Neuronal stem cell (in vitro differentiated cells): ENCODE measurements around the gene MAP10.

Source experiments
- DNase-seq: peaks from one replicate; pipeline ENCODE4 v3.0.0-alpha.2; 2013; ENCODE audit warnings: low spot score
- H2AFZ ChIP-seq: one replicate; pipeline ENCODE4 v1.6.1; 2013; ENCODE audit warnings: mild to moderate bottlenecking, low read length, inconsistent platforms
- H2AK5ac ChIP-seq: 2 replicates; pipeline ENCODE4 v1.6.1; 2013; ENCODE audit warnings: low read depth, mild to moderate bottlenecking, inconsistent platforms, low read length, moderate library complexity, mixed read lengths
- H2BK120ac ChIP-seq: 2 replicates; pipeline ENCODE4 v1.6.1; 2013; ENCODE audit warnings: low read depth, mild to moderate bottlenecking, inconsistent platforms, low read length, moderate library complexity, mixed read lengths
- H2BK12ac ChIP-seq: one replicate; pipeline ENCODE4 v1.6.1; 2013; ENCODE audit warnings: low read length, inconsistent platforms
- H2BK15ac ChIP-seq: 2 replicates; pipeline ENCODE4 v1.6.1; 2013; ENCODE audit warnings: mild to moderate bottlenecking, low read length, inconsistent platforms, mixed read lengths
- H2BK5ac ChIP-seq: one replicate; pipeline ENCODE4 v1.6.1; 2013; ENCODE audit warnings: inconsistent platforms, mild to moderate bottlenecking, low read length, moderate library complexity
- H3K14ac ChIP-seq: one replicate; pipeline ENCODE4 v1.6.1; 2013; ENCODE audit warnings: low read length, inconsistent platforms
- H3K18ac ChIP-seq: 2 replicates; pipeline ENCODE4 v1.6.1; 2013; ENCODE audit warnings: low read length, inconsistent platforms
- H3K23ac ChIP-seq: 2 replicates; pipeline ENCODE4 v1.6.1; 2013; ENCODE audit warnings: low read depth, mild to moderate bottlenecking, mixed read lengths, low read length, inconsistent platforms; ENCODE audit not compliant: poor library complexity
- H3K27ac ChIP-seq: replicated peaks from 3 replicates; pipeline ENCODE4 v1.5.1; 2013; ENCODE audit warnings: low read length, inconsistent platforms
- H3K27me3 ChIP-seq, 3 experiments: 2 replicates each; pipeline ENCODE4 v1.6.1; 2013; ENCODE audit warnings: low read length in 3 of 3, mild to moderate bottlenecking in 2 of 3, inconsistent platforms in 1 of 3, low read depth in 1 of 3, mixed read lengths in 1 of 3, moderate library complexity in 1 of 3; ENCODE audit not compliant: control insufficient read depth in 3 of 3, insufficient read depth in 3 of 3
- H3K36me3 ChIP-seq, 2 donors: replicated peaks in 1 of 2; 2 replicates each; pipeline ENCODE4 v1.6.1; 2013; ENCODE audit warnings: low read length in 2 of 2; ENCODE audit not compliant: control insufficient read depth in 2 of 2, insufficient read depth in 2 of 2
- H3K4ac ChIP-seq: 2 replicates; pipeline ENCODE4 v1.6.1; 2013; ENCODE audit warnings: inconsistent platforms, mild to moderate bottlenecking, low read length, moderate library complexity
- H3K4me1 ChIP-seq, 2 donors: 1 replicate in 1 of 2; 2 replicates in 1 of 2; pipeline ENCODE4 v1.6.1; 2013; ENCODE audit warnings: low read length in 2 of 2, low read depth in 1 of 2; ENCODE audit not compliant: control insufficient read depth in 2 of 2, insufficient read depth in 1 of 2
- H3K4me2 ChIP-seq: one replicate; pipeline ENCODE4 v1.6.1; 2013; ENCODE audit warnings: mild to moderate bottlenecking, low read length, inconsistent platforms; ENCODE audit not compliant: insufficient read depth, poor library complexity, severe bottlenecking
- H3K4me3 ChIP-seq, 2 donors: 2 replicates each; pipeline ENCODE4 v1.5.1; 2013; ENCODE audit warnings: low read length in 2 of 2, mild to moderate bottlenecking in 2 of 2, inconsistent platforms in 1 of 2, moderate library complexity in 1 of 2
- H3K79me1 ChIP-seq: one replicate; pipeline ENCODE4 v1.6.1; 2013; ENCODE audit warnings: low read depth, mild to moderate bottlenecking, inconsistent platforms, low read length, moderate library complexity
- H3K9ac ChIP-seq: one replicate; pipeline ENCODE4 v1.6.1; 2013; ENCODE audit warnings: mild to moderate bottlenecking, low read depth, low read length, inconsistent platforms; ENCODE audit not compliant: poor library complexity
- H3K9me3 ChIP-seq, 2 donors: replicated peaks in 1 of 2; 2 replicates each; pipeline versions ENCODE3 to v1.6.1; 2013; ENCODE audit warnings: low read length in 2 of 2, mild to moderate bottlenecking in 2 of 2, inconsistent platforms in 1 of 2, low read depth in 1 of 2, mixed read lengths in 1 of 2, moderate library complexity in 1 of 2; ENCODE audit not compliant: control insufficient read depth in 2 of 2, insufficient read depth in 1 of 2
- H4K8ac ChIP-seq: one replicate; pipeline ENCODE4 v1.6.1; 2013; ENCODE audit warnings: low read depth, mild to moderate bottlenecking, inconsistent platforms, low read length, moderate library complexity
- H4K91ac ChIP-seq: one replicate; pipeline ENCODE4 v1.6.1; 2013; ENCODE audit warnings: low read length, low read depth, mild to moderate bottlenecking, inconsistent platforms; ENCODE audit not compliant: poor library complexity
- WGBS, 2 donors: extraction: QIAGEN DNeasy Blood & Tissue Kit; methylation state at CpG; one replicate each; pipeline ENCODE4 v1.1.7; 2013; ENCODE audit warnings: missing lambda C conversion rate in 2 of 2, mixed read lengths in 1 of 2; ENCODE audit not compliant: insufficient read length in 2 of 2, insufficient replicate concordance in 1 of 2; ENCODE audit errors: extremely low coverage in 2 of 2; 5-methylcytosine and 5-hydroxymethylcytosine counted together

The MAP10 gene

DNA sequence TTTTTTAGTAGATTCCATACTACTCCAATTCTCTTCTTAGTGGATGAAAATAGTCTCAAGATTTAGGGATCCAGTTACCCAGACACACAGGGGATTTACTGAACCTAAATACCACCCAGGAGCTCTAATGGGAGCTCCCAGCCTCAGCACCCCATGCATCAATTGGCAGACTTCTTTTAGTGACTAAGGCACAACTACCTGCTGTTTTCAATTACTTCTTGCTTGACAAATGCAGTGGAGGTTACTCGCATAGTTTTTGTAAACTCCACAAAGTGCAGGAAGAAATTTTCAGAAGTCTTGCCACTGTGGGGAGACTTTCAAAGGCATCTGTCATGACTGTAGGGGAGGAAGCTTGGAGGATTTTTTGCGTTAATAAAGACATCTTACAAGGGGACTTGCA, 35.5 kb upstream of the MAP10 start:
- Histone ChIP-seq H3K18ac (no peak overlapping the region), H3K4ac (no peak overlapping the region), H2AFZ (peak overlapping the region; percentile 51), H3K36me3 (no peaks in the 10 kb centered on the region), H3K9me3 (peaks cover 1 to 3% of the 10 kb centered on the region in 2 donors), H3K27ac (no peak overlapping the region), H2BK15ac (no peak overlapping the region), H3K9ac (no peak overlapping the region), H2BK5ac (no peak overlapping the region), H4K91ac (no peak overlapping the region), H3K4me3 (no peak overlapping the region), H3K79me1 (peaks cover 2% of the 10 kb centered on the region), H2BK120ac (no peak overlapping the region), H2BK12ac (no peak overlapping the region), H4K8ac (no peak overlapping the region), H3K14ac (no peak overlapping the region), H3K4me2 (no peak overlapping the region), H3K27me3 (no peaks in the 10 kb centered on the region), H2AK5ac (no peak overlapping the region), H3K23ac (no peak overlapping the region), H3K4me1 (peaks cover 0 to 2% of the 10 kb centered on the region in 2 donors)
- no peak for DNase-seq
- no CpG with 5 or more reads among the region's 2 CpGs for whole genome bisulfite sequencing, 2 donors

DNA sequence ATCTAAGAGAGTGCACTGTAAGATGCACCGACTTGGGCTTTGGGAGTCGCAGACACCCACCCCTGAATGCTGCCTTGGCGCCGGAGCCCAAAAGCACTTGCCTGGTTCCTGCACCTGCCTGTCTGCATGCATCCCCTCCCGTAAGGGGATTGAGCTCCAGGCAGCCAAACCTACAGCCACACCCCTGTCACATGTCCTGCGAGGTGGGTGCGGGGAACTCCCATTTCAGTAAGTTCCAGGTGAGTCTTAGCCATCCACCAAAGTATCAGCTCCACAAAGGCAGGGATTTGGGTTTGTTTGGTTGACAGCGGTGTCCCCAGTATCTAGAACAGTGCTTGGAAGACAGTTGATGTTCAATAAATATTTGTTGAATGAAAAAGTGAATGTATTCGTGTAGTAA, 31.5 kb upstream of the MAP10 start:
- Histone ChIP-seq H2BK120ac (no peak overlapping the region), H2AFZ (no peak overlapping the region), H3K18ac (no peak overlapping the region), H3K14ac (peak overlapping the region; percentile 3), H4K8ac (no peak overlapping the region), H3K79me1 (peaks cover 2% of the 10 kb centered on the region), H3K23ac (no peak overlapping the region), H3K9ac (no peak overlapping the region), H3K4me2 (no peak overlapping the region), H2AK5ac (no peak overlapping the region), H3K36me3 (no peaks in the 10 kb centered on the region), H3K4me1 (no peaks in the 10 kb centered on the region), H2BK5ac (no peak overlapping the region), H3K4me3 (no peak overlapping the region), H3K27me3 (no peaks in the 10 kb centered on the region), H3K4ac (no peak overlapping the region), H2BK15ac (no peak overlapping the region), H2BK12ac (no peak overlapping the region), H4K91ac (no peak overlapping the region), H3K9me3 (peaks cover 0 to 3% of the 10 kb centered on the region in 2 donors), H3K27ac (no peak overlapping the region)
- no peak for DNase-seq
- WGBS, 2 donors: no CpG with 5 or more reads among the region's 9 CpGs

DNA sequence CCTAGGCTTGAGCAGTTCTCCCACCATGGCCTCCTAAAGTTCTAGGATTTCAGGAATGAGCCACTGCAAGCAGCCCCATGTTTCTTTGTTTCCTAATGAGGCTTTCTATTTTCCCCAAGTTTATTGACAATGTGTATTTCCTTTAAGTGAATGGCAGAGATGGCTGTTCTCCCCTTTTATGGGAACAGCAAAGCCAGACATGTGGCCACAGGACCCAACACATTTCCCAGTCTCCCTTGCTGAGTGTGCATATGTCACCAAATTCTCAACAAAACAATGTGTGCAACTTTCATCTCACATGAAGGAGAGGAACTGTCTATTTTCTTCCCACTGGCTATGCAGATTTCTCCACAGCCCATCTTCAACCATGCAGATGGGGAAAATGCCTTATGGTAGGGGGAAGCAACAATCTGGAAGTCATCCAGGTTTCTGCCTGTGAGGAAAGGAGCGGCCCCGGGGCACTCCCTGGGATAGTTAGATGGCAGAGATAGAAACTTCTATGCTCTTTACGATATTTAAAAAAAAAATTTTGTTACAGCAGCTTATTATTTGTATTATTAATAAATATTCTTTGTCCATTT, 28.6 kb upstream of the MAP10 start:
- WGBS, 2 donors: no CpG with 5 or more reads among the region's 3 CpGs
- H3K4me1 ChIP-seq: no peaks in the 10 kb centered on the region
- no peaks in the 10 kb centered on the region for H3K27me3 ChIP-seq
- no peak overlapping the region for H2BK12ac ChIP-seq
- H2AK5ac ChIP-seq: no peak overlapping the region
- no peak overlapping the region for H3K4me2 ChIP-seq
- no peak overlapping the region for H2BK15ac ChIP-seq
- no peak overlapping the region for H3K14ac ChIP-seq
- peaks cover 2 to 3% of the 10 kb centered on the region in 2 donors for H3K9me3 ChIP-seq
- H3K79me1 ChIP-seq: peaks cover 2% of the 10 kb centered on the region
- no peak overlapping the region for H2BK5ac ChIP-seq
- no peak overlapping the region for H2AFZ ChIP-seq
- no peak overlapping the region for H2BK120ac ChIP-seq
- no peaks in the 10 kb centered on the region for H3K36me3 ChIP-seq
- H3K4me3 ChIP-seq: no peak overlapping the region
- no peak overlapping the region for H3K9ac ChIP-seq
- no peak overlapping the region for H3K27ac ChIP-seq
- H3K23ac ChIP-seq: no peak overlapping the region
- no peak for DNase-seq
- H4K8ac ChIP-seq: no peak overlapping the region
- no peak overlapping the region for H3K18ac ChIP-seq
- no peak overlapping the region for H3K4ac ChIP-seq
- no peak overlapping the region for H4K91ac ChIP-seq

DNA sequence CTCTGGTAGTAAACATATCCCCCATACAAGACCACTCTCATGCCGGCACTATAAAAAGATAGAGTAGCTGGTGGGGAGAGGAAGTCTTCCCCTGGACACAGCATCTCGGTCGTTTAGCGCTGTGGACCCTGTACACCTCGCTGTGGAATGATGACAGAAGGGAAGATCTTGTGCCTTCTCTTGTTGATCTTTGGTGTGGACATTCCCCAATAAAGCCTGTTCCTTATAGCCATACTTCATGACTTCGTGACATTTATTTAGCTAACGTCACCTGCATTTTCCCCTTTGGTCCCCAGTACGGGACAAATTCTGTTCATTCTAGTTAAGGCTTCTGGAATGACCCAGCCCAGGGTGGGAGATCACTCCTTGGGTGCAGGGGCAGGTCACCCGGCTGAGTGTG, 24.9 kb upstream of the MAP10 start:
- Histone ChIP-seq H4K91ac (no peak overlapping the region), H3K4ac (no peak overlapping the region), H3K79me1 (no peaks in the 10 kb centered on the region), H2AK5ac (no peak overlapping the region), H2BK120ac (no peak overlapping the region), H4K8ac (no peak overlapping the region), H3K9me3 (peaks cover 0 to 2% of the 10 kb centered on the region in 2 donors), H2AFZ (no peak overlapping the region), H3K27me3 (no peaks in the 10 kb centered on the region), H3K27ac (no peak overlapping the region), H3K14ac (no peak overlapping the region), H3K18ac (no peak overlapping the region), H3K9ac (no peak overlapping the region), H3K4me3 (no peak overlapping the region), H2BK5ac (no peak overlapping the region), H2BK15ac (no peak overlapping the region), H2BK12ac (no peak overlapping the region), H3K4me2 (no peak overlapping the region), H3K4me1 (no peaks in the 10 kb centered on the region), H3K36me3 (no peaks in the 10 kb centered on the region), H3K23ac (no peak overlapping the region)
- no peak for DNase-seq
- no CpG with 5 or more reads among the region's 9 CpGs for WGBS, 2 donors
